HG03469 (cell line): ENCODE data around the gene FAM171A1.
"Not testable (repeated sequence)": the region's sequence is repeated elsewhere in the genome, so short reads cannot be mapped to it uniquely, and the experiment has no call there.

ENCODE experiments used
- ATAC-seq: cut with Tn5 transposase; IDR thresholded peaks from one replicate; pipeline ENCODE4 v1.9.1; 2021; ENCODE audit warnings: mild to moderate bottlenecking, moderate library complexity, moderate number of reproducible peaks; ENCODE audit not compliant: unreplicated experiment

Gene FAM171A1

DNA sequence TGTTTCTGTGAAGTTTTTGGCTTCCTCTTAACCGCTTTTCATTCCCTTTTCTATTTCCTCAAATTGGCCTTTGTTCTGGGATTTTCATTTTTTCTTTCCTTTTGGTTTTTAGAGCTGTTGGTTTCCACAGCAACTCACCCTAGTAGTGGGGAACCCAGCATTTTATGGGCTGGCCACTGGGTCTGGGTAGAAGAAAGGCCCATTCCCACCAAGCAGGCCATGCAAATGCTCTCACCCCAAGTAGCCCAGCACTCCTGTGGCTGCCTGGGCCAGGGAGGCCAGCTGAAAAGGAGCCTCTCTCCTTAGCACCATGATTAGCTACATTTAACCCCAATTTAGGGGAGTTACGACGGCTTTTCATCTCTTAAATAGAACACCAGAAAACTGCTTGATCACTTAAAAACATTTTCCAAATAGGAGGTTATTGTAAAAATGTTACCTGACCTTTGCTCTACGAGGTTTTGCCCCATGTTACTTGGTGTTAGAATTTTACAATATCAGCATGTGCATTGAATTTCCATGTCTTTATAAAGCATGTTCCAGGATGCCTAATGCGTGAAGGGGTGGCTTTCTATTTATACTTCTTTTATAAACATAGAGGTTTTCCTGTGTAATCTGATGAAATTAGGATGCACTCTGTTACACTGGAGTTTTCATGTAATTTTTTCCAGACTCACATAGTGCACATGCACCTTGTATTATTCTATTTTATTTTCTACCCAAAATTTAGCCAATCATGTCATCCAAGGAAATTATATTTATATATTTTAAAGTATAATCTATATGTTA lies 75.4 kb downstream of the FAM171A1 start:
- ATAC-seq: no peak

DNA sequence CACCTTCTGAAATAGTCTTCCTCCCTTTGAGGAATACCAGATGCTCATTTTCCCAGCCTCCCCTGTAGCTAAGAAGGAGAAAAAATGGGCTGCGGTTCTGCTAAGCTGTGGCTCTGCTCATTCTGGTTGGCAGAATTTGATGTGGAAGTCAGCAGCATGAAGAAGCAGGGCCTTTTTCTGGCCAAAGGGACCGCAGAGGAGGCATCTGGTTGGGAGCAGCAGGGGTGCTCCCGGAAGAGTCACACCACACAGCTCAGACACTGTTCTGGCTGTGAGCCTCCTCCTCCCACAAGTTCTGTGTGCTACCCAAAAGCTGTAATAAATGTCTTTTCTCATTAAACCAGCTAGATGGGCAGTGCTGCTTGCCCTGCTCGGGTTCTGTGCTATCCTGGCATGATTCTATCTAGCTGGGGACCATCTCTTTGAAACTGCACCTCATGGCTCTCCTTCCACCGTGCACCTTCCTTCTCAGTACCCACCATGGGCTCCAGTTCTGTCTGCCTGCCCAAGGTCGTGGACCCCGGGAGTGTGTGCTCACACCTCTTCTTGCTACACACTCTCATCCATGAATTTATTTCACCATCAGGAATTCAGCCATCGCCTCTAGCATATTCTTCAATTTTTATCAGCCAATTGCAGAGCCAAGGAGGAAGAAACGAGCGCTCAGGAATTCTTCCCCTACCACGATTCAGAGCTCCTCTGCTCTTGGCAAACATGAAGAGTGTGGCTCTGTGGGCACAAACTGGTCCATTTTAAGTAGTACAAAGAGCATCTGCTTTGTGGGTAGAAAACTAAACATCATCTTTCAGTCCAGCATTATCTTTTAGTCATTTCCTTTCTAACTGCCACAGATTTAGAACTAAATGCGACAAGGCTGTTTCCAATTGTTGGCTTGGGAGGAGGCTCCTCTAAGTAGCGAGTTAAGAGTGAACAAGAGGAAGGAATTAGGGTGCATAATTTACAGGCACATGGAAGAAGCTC lies 76.9 kb downstream of the FAM171A1 start:
- no peak for ATAC-seq

DNA sequence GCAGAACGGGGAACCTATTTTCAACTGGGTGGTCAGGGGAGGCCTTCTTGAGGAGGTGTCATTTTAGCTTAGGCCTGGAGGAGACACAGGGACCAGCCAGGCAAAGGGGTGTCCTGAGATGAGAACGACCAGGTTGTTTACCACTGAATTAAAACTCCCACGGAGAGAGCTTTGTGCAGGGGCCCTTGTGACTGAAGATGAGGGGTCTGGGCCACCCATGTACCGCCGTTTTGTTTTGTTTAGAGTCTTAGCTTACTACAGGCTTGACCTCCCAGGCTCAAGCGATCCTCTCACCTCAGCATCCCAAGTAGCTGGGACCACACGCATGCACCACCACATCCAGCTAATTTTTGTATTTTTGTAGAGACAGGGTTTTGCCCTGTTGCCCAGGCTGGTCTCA lies 80.4 kb downstream of the FAM171A1 start:
- no peak for ATAC-seq

DNA sequence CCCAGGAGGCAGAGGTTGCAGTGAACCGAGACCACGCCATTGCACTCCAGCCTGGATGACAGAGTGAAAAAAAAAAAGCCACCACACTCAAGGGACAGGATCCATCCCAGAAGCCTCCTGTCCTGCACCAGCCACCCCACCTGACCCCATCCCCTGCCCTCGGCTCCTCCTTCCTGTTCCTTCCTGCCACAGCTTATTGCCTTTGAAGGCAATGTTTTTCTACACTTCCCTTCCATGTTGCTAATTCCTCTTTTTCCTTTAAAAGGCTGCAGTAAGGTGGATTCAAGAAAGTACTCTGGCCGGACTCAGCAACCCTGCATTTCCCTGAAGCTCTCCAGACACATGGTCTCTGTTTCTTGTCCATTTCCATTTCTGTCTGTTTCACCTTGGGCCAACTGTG lies 80.9 kb downstream of the FAM171A1 start:
- no peak for ATAC-seq

DNA sequence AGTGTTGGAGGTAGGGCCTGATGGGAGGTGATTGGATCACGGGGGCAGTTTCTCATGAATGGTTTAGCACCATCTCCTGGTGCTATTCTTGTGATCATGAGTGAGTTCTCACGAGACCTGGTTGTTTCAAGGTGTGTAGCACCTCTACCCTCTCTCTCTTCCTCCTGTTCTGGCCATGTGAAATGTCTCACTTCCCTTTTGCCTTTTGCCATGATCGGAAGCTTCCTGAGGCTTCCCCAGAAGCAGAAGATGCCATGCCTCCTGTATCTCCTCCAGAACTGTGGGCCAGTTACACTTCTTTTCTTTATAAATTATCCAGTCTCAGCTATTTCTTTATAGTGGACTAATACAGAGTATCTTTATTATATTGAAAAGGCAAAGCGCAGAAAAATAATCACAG lies 90.1 kb downstream of the FAM171A1 start:
- ATAC-seq: no peak

DNA sequence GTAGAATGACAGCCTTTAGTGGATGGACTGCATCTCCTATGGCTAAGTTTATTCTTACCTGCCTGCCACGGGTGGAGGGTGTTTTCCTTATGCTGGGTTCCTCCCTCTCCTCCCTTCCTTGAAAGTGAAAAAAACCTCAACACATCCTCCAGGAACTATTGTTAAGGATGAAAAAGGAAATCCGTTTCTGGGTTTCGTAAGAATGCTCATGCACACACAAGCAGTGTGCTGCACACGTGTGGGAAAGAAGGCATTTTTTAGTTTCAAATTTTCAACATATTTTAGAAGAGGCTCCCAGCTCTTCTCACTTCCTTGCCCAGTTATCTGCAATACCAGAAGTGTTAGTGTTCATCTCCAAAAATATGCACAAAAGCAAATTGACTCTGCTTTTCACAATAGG lies 90.6 kb downstream of the FAM171A1 start:
- ATAC-seq: no peak

DNA sequence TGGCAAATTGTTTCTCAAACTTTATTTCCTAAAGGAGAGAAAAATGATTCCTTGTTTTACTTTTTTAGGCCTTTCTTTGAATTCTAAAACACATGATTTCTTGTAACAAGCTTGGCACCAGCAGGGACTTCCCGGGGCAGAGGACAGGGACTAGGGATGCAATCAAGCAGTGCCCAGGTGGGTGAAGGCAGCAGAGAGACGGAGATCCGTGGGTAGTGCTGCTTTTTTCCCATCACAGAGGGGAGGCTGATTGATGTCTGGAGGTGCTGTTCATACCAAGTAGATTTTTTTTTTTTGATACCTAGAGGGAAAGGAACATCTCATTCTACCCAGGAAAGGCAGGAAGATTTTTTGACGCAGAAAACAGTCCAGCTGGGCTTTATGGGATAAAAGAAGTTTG lies 91.9 kb downstream of the FAM171A1 start:
- no peak for ATAC-seq

DNA sequence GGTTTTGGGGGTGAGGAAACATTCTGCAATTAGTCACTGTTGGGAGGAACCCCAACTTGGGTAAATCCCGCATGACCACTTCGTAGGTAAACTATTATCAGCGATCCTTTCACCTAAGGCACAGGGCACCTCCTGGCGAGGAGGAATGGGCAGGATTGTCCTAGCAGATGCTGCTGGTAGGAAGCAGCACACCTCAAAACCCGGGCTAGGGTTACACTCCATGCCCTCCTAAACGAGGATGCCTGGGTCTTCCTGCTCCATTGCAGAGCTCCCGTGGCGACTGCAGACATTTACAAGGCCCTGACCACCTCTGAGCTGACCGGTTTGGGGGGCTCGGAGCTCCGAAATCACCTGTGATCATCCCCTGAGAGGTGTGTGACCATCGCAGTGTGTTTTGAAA lies 92.3 kb downstream of the FAM171A1 start:
- ATAC-seq: no peak

DNA sequence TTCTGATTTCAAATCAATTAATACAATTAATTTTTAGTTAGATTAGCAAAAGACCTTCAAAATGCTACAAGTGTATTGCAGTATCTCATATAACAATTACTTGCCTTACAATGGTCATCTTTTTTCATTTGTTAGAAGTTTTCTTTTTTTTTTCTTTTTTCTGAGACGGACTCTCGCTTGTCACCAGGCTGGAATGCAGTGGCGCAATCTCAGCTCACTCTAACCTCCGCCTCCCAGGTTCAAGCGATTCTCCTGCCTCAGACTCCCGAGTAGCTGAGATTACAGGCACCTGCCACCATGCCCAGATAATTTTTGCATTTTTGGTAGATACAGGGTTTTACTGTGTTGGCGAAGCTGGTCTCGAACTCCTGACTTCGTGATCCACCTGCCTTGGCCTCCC lies 95.0 kb downstream of the FAM171A1 start:
- ATAC-seq: not testable (repeated sequence)

DNA sequence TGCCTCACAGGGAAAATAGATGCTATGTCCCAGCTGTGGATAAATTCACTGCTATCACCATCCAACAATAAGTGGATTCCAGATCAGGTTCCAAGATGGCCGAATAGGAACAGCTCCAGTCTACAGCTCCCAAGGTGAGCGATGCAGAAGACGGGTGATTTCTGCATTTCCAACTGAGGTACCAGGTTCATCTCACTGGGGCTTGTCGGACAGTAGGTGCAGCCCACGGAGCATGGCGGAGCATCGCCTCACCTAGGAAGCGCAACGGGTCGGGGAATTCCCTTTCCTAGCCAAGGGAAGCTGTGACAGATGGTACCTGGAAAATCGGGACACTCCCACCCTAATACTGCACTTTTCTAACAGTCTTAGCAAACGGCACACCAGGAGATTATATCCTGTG lies 101.3 kb downstream of the FAM171A1 start:
- ATAC-seq: not testable (repeated sequence)

DNA sequence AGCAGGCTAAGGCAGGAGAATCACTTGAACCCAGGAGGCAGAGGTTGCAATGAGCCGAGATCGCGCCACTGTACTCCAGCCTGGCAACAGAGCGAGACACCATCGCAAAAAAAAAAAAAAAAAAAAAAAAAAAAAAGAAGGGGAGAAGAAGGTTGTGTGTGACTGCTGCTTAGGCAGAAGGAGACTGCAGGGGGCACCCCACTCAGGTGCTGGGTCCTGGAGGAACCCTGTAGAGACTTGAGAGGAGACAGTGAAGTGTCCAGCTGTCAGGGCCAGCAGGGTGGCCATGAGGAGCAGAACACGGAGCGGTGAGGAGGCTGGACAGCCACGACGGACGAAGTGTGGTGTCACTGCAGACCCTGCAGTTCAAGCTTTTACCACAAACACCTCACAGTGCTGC lies 103.6 kb downstream of the FAM171A1 start:
- no peak for ATAC-seq

DNA sequence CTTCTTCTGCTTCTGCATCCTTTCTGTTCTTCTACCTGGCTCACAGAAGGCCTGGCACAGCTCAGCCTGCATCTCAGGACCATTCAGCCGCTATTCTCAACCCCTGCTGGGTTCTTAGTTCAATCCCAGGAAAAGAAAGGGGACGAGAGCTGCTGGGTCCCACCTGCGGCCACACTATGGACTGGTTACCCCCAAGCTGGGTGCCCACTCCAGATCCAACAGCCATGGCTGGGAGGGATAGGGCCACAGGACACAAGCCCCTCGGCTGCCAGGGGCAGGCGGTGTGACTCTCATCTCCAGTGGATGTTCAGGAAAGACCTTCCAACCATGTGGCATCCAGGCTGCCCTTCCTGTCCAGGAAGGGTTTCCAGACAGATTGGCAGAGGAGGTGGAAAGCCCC lies 105.0 kb downstream of the FAM171A1 start:
- no peak for ATAC-seq

DNA sequence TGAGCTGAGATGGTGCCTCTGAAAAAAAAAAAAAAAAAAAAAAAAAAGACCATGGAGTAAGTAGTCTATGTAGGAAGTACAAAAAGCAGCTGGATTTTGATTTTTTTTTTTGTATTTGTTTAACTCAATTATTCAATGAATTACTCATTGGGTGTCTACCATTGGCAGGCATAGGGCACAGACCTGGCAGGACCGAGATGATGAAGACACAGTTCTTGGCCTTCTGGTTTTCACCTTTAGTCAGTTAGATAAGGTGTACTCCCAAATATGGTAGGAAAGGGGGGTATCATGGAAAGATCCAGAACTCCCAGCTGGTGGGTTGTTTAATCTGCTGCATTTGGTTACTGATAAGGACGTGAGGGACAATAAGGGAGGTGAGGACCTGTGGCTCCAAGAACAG lies 105.5 kb downstream of the FAM171A1 start:
- ATAC-seq: no peak

DNA sequence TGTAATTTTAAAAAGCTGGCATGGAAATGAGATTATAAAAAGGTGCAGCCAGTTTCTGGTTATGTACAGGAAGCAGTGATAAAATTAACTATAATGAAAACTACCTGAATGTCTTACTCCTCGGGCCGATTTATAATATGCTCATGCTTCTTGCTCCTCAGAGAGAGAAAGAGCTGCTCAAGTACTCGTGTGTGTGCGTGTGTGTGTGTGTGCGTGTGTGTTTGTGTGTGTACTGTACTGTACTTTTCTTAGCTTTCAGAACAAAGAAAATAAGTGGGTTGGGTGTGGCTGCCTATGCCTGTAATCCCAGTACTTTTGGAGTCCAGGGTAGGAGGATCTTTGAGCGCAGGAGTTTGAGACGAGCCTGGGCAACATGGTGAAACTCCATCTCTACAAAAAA lies 106.0 kb downstream of the FAM171A1 start:
- ATAC-seq: no peak

DNA sequence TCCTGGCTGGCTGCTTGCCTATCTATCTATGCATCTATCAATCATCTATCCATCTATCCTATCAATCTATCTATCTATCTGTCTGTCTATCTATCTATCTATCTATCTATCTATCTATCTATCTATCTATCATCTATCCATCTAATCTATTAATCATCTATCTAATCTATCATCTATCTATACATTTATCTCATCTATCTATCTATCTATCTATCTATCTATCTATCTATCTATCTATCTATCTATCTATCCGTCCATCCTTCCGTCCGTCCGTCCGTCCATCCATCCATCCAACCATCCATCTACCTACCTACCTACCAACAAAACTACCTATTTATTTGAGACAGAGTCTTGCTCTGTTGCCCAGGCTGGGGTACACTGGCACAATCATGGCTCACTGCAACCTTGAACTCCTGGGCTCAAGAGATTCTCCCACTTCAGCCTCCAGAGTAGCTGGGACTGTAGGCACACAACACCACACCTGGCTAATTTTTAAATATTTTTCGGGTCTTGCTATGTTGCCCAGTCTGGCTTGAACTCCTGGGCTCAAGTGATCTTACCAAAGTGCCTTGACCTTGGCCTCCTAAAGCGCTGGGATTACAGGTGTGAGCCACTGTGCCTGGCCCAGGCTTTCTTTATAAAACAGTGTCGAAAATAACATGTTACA lies 107.3 kb downstream of the FAM171A1 start:
- no peak for ATAC-seq

DNA sequence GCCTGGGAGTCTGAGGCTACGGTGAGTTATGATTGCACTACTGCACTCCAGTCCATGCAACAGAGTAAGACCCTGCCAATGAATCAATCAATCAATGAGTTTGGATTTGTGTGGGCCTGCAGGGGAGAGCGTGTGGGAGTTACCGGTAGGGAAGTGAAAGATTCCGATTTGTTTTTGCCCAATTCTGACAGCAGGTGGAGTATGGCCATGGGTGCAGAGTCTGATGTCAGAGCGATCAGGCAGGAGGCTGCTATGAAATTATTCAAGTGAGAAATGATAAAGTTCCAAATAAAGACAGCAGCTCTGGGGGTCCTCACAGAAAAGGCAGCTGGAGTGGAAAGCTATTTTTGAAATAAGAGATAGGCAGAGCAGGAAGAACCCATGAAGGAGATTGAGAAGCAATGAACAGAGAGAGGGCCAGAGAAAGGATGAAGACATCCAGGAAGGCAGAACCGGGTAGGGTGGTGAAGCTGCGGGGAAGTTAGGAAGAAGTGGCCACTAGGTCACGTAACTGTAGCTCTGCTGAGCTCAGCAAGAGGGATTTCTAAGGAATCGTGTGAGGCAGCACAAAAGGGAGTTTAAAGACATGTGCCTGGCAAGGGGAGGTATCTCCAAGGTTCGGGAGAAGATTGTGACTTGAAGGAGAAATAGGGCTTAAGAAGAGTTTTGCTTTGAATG lies 108.9 kb downstream of the FAM171A1 start:
- ATAC-seq: no peak

DNA sequence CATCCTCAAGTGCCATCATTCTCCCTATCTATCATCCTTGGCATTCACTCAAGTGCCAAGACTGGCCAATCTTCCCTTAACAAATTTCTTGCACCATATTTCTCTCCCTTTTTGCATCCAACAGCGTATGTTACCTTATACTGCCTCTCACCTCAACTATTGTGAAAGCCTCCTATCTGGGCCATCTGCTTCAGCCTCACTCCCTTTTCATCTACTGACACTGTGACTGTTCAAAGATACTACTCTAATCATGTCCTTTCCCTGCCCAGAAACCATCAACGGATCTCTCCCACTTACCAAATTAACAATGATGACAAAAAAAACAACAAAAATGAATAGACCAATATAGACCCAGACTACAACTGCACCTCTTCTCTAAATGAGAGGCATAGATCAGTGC lies 112.0 kb downstream of the FAM171A1 start:
- no peak for ATAC-seq

DNA sequence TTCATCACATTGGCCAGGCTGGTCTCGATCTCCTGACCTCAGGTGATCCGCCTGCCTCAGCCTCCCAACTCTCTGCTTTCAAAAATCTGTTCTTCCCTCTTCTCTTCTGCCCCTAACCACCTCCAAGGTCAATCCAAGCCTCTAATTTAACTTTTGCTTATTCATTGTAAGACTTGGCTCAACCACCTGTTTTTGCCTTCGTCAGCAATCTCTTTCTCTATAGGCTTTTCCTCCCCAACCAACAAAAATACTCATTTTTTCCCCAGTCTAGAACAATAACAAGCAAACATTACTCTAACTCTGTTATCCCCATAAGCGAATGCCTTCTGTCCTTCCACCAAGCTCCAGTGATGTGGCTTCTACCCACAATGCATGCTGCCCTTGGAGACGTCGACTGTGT lies 112.8 kb downstream of the FAM171A1 start:
- ATAC-seq: no peak

DNA sequence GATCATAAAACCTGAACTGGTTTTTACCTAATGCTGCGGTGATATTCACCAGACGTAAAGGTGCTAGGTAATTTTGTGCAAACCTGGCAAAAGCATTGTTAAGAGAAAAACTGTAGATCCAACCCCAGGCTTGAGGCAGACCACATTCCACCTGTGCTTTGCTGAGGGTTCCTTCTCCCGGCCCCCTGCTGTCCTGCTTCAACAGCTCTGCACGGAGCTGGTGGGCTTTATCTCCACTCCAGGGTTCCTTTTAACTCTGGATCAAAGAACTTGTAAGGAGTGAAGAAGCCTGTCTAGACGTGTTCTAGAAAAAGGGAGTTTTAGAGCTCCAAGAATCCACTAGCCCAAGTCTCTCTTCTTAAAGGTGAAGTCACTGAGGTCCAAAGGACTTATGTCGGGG lies 115.1 kb downstream of the FAM171A1 start:
- ATAC-seq: no peak

DNA sequence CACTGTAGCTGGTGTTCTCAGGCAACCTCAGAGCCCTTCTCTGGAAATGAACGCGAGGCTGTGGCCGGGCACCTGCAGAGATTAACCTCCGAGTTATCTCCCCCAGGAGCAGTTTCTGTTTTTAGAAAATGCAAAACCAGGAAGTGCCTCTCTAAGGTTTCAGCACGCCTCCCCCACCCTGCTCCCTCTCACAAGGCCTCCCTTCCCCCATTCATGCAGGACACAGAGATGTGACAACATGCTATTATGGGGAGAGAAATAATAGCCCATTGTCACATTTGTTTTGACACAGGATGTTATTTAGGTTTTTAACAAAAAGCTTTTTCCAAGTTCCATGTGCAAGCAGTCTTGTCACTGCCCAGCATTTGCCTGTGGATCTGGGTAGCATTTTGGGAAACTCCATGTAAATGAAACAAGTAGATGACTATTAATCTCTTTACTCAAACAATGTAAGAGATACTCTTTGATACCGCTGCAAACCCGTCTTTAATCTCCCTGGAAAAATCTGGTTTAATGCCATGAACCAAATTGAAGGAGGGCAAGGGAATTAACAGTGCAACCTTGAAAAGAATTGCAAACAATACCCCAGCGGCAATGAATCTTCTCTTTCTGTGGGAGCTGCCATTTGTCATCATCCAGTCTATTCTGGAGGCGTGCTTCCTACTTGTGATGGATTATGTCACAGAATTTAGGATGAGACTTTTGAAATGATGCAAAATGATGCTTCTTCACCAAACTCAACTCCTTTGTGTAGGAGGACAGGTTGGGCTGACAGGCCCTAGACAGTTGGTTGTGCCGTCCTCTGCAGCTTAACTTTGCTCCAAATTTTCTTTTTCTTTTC lies 116.1 kb downstream of the FAM171A1 start:
- ATAC-seq: no peak
